ENCODE measurements around the gene RRAD.

- TF ChIP-seq ZNF274 (IDR thresholded peaks at IDR 0.05; ENCODE audit: low read depth, low read length) (no peak), YY1 (IDR thresholded peaks at IDR 0.05; ENCODE audit: insufficient read depth, insufficient read length) (no peak), SUZ12 (IDR thresholded peaks at IDR 0.05; ENCODE audit: extremely low read depth, insufficient read depth, insufficient read length) (no peak)
Observed at GRCh38 chr16:66880288-66881013, 44.9 kb downstream of the RRAD start, which contains the start of gene PDP2.
